H1 (cell line): ENCODE measurements around the gene RAB33A. TPM values are rescaled to one million over a fixed set of nuclear protein-coding genes. Genes with fewer than 3 reads are reported as not detected.

Source experiments
- CTCF ChIA-PET: fragments of 300-600 bp; sonication (Branson Sonifier 250); formaldehyde crosslinking; loops from one replicate; lab custom pipeline; 2021; ENCODE audit not compliant: partially characterized antibody; lab: Charles Lee
- POLR2A ChIA-PET: fragments of 300-600 bp; sonication (Branson Sonifier 250); formaldehyde crosslinking; loops from one replicate; lab custom pipeline; 2021; ENCODE audit warnings: inconsistent platforms; ENCODE audit not compliant: partially characterized antibody; lab: Charles Lee
- DNase-seq, 2 experiments: peaks; one replicate each; pipeline versions ENCODE4 v3.0.0 to v3.0.0-alpha.2; 2010 to 2022; ENCODE audit warnings: low spot score in 2 of 2, low read depth in 1 of 2, mixed read lengths in 1 of 2
- FAIRE-seq: peaks from 2 replicates; lab custom pipeline; 2011; peaks lifted over from hg19 to GRCh38; lab: Jason Lieb, UNC
- H2AFZ ChIP-seq: 2 replicates; pipeline ENCODE4 v1.8.1; 2012; ENCODE audit warnings: low read length, inconsistent platforms
- H2AK5ac ChIP-seq: 2 replicates; pipeline ENCODE4 v1.6.1; 2013; ENCODE audit warnings: low read depth, low read length
- H2BK120ac ChIP-seq: replicated peaks from 2 replicates; pipeline ENCODE3; 2013; ENCODE audit warnings: low read depth, low read length, inconsistent platforms
- H2BK12ac ChIP-seq: 2 replicates; pipeline ENCODE4 v1.6.1; 2013; ENCODE audit warnings: low read depth, low read length
- H2BK15ac ChIP-seq: 2 replicates; pipeline ENCODE4 v1.6.1; 2013; ENCODE audit warnings: low read length
- H2BK20ac ChIP-seq: 2 replicates; pipeline ENCODE4 v1.6.1; 2013; ENCODE audit warnings: low read length
- H2BK5ac ChIP-seq: 2 replicates; pipeline ENCODE4 v1.6.1; 2013; ENCODE audit warnings: low read depth, low read length
- H3K14ac ChIP-seq: 2 replicates; pipeline ENCODE4 v1.6.1; 2013; ENCODE audit warnings: inconsistent platforms; ENCODE audit not compliant: insufficient read length
- H3K18ac ChIP-seq: 2 replicates; pipeline ENCODE4 v1.6.1; 2013; ENCODE audit warnings: low read length; ENCODE audit errors: extremely low read depth
- H3K23ac ChIP-seq: 2 replicates; pipeline ENCODE4 v1.6.1; 2013; ENCODE audit warnings: inconsistent platforms; ENCODE audit not compliant: insufficient read length
- H3K23me2 ChIP-seq: 2 replicates; pipeline ENCODE4 v1.6.1; 2013; ENCODE audit warnings: low read depth, low read length
- H3K27ac ChIP-seq: 2 replicates; pipeline ENCODE4 v1.6.1; 2011; ENCODE audit warnings: low read depth, low read length, inconsistent platforms
- H3K27me3 ChIP-seq, 4 experiments: replicated peaks in 1 of 4; 1 replicate in 1 of 4; 2 replicates in 3 of 4; pipeline versions ENCODE4 v1.6.1 to v1.8.1; 2011 to 2013; ENCODE audit warnings: low read length in 3 of 4, mild to moderate bottlenecking in 3 of 4, inconsistent platforms in 2 of 4, mixed read lengths in 2 of 4, moderate library complexity in 1 of 4; ENCODE audit not compliant: control insufficient read depth in 3 of 4, insufficient read depth in 3 of 4; ENCODE audit errors: extremely low read depth in 1 of 4
- H3K36me3 ChIP-seq, 4 experiments: 2 replicates each; pipeline versions ENCODE4 v1.6.1 to v1.8.1; 2011 to 2013; ENCODE audit warnings: mild to moderate bottlenecking in 4 of 4, low read length in 3 of 4, moderate library complexity in 2 of 4, control low read depth in 1 of 4, inconsistent platforms in 1 of 4; ENCODE audit not compliant: insufficient read depth in 4 of 4, control insufficient read depth in 2 of 4
- H3K4ac ChIP-seq: replicated peaks from 2 replicates; pipeline ENCODE3; 2013; ENCODE audit warnings: low read length, low read depth, mixed read lengths, inconsistent platforms; ENCODE audit not compliant: insufficient read length
- H3K4me1 ChIP-seq, 4 experiments: replicated peaks in 1 of 4; 1 replicate in 1 of 4; 2 replicates in 3 of 4; pipeline versions ENCODE4 v1.6.1 to v1.8.1; 2011 to 2013; ENCODE audit warnings: low read length in 3 of 4, inconsistent platforms in 2 of 4, mixed read lengths in 1 of 4; ENCODE audit not compliant: insufficient read depth in 4 of 4, control insufficient read depth in 3 of 4
- H3K4me2 ChIP-seq, 2 experiments: 2 replicates each; pipeline versions ENCODE4 v1.6.1 to v1.8.1; 2011 to 2013; ENCODE audit warnings: low read depth in 2 of 2, low read length in 2 of 2, control low read depth in 1 of 2, inconsistent platforms in 1 of 2, mild to moderate bottlenecking in 1 of 2; ENCODE audit not compliant: insufficient read depth in 1 of 2
- H3K4me3 ChIP-seq, 4 experiments: fragments of 200-600, 300-600 bp in 1 of 4; sonication (generic), shearing (Covaris generic), sonication (Bioruptor Twin) in 1 of 4; 2 replicates each; pipeline versions ENCODE4 v1.5.1 to v1.8.1; 2011 to 2016; ENCODE audit warnings: low read length in 4 of 4, low read depth in 3 of 4, control low read depth in 2 of 4, inconsistent platforms in 2 of 4, mild to moderate bottlenecking in 2 of 4, mixed read lengths in 1 of 4, moderate library complexity in 1 of 4; ENCODE audit not compliant: insufficient read depth in 2 of 4; ENCODE audit errors: extremely low read depth in 1 of 4
- H3K56ac ChIP-seq: replicated peaks from 2 replicates; pipeline ENCODE3; 2013; ENCODE audit warnings: low read depth, mild to moderate bottlenecking, mixed read lengths, low read length, inconsistent platforms; ENCODE audit not compliant: insufficient read length
- H3K79me1 ChIP-seq: 2 replicates; pipeline ENCODE4 v1.6.1; 2013; ENCODE audit warnings: low read depth, low read length, control low read depth
- H3K79me2 ChIP-seq, 2 experiments: 2 replicates each; pipeline versions ENCODE4 v1.6.1 to v1.8.1; 2012 to 2013; ENCODE audit warnings: low read length in 2 of 2, mild to moderate bottlenecking in 2 of 2, inconsistent platforms in 1 of 2; ENCODE audit not compliant: insufficient read depth in 2 of 2, control insufficient read depth in 1 of 2
- H3K9ac ChIP-seq, 4 experiments: replicated peaks in 1 of 4; 1 replicate in 1 of 4; 2 replicates in 3 of 4; pipeline versions ENCODE4 v1.6.1 to v1.8.1; 2011 to 2013; ENCODE audit warnings: low read depth in 3 of 4, low read length in 3 of 4, control low read depth in 2 of 4, mild to moderate bottlenecking in 2 of 4, moderate library complexity in 2 of 4, inconsistent platforms in 1 of 4; ENCODE audit errors: extremely low read depth in 1 of 4
- H3K9me3 ChIP-seq, 2 experiments: 2 replicates each; pipeline versions ENCODE4 v1.6.1 to v1.8.1; 2012 to 2013; ENCODE audit warnings: mild to moderate bottlenecking in 2 of 2, moderate library complexity in 2 of 2, control low read depth in 1 of 2, inconsistent platforms in 1 of 2, low read depth in 1 of 2, low read length in 1 of 2, mixed read lengths in 1 of 2; ENCODE audit not compliant: insufficient read depth in 2 of 2
- H4K20me1 ChIP-seq, 2 experiments: replicated peaks in 1 of 2; 2 replicates each; pipeline versions ENCODE3 to v1.8.1; 2011 to 2013; ENCODE audit warnings: inconsistent platforms in 2 of 2, low read length in 2 of 2, mild to moderate bottlenecking in 1 of 2; ENCODE audit not compliant: insufficient read depth in 2 of 2, control insufficient read depth in 1 of 2
- H4K5ac ChIP-seq: 2 replicates; pipeline ENCODE4 v1.6.1; 2013; ENCODE audit warnings: low read length, low read depth, mixed read lengths, inconsistent platforms; ENCODE audit not compliant: insufficient read length
- H4K8ac ChIP-seq: 2 replicates; pipeline ENCODE4 v1.8.0; 2013; ENCODE audit warnings: mild to moderate bottlenecking, moderate library complexity, low read length, inconsistent platforms; ENCODE audit not compliant: insufficient read depth; ENCODE audit errors: extremely low read depth
- H4K91ac ChIP-seq: replicated peaks from 2 replicates; pipeline ENCODE3; 2013; ENCODE audit warnings: low read length, mixed read lengths, inconsistent platforms; ENCODE audit not compliant: insufficient read length
- ASH2L ChIP-seq: fragments of 200-600, 300-600 bp; sonication (generic); IDR thresholded peaks from one replicate; pipeline ENCODE4 v1.7.1; 2017; ENCODE audit warnings: low read length
- BACH1 ChIP-seq: IDR thresholded peaks from 2 replicates; pipeline ENCODE4 v1.6.1; 2012; ENCODE audit warnings: low read length, improper control_type of control experiment
- CREB1 ChIP-seq: IDR thresholded peaks from 2 replicates; pipeline ENCODE4 v1.6.1; 2012; ENCODE audit warnings: inconsistent platforms
- EGR1 ChIP-seq: IDR thresholded peaks from 2 replicates; pipeline ENCODE4 v1.6.1; 2011; ENCODE audit warnings: low read depth, low read length, borderline replicate concordance
- EP300 ChIP-seq, 2 experiments: IDR thresholded peaks; 1 replicate in 1 of 2; 2 replicates in 1 of 2; pipeline ENCODE4 v1.6.1; 2011 to 2012; ENCODE audit warnings: low read depth in 2 of 2, low read length in 2 of 2, mild to moderate bottlenecking in 2 of 2, borderline replicate concordance in 1 of 2, inconsistent platforms in 1 of 2, moderate library complexity in 1 of 2
- JUND ChIP-seq: IDR thresholded peaks from 2 replicates; pipeline ENCODE4 v1.6.1; 2011; ENCODE audit warnings: mild to moderate bottlenecking, improper control_type of control experiment, low read length
- NANOG ChIP-seq: IDR thresholded peaks from 2 replicates; pipeline ENCODE4 v1.6.1; 2011; ENCODE audit warnings: low read length, low read depth, mild to moderate bottlenecking, inconsistent platforms; ENCODE audit not compliant: insufficient read depth, poor library complexity, severe bottlenecking
- POLR2A ChIP-seq, 2 experiments: IDR thresholded peaks; 1 replicate in 1 of 2; 2 replicates in 1 of 2; pipeline ENCODE4 v1.6.1; 2011; ENCODE audit warnings: low read depth in 2 of 2, low read length in 2 of 2, mild to moderate bottlenecking in 2 of 2; ENCODE audit errors: control extremely low read depth in 1 of 2
- POU5F1 ChIP-seq: IDR thresholded peaks from 2 replicates; pipeline ENCODE4 v1.6.1; 2011; ENCODE audit warnings: low read depth, mild to moderate bottlenecking, low read length, moderate library complexity
- RXRA ChIP-seq: IDR thresholded peaks from 2 replicates; pipeline ENCODE4 v1.6.1; 2011; ENCODE audit warnings: low read depth, mild to moderate bottlenecking, low read length, moderate library complexity; ENCODE audit not compliant: insufficient read depth
- SAP30 ChIP-seq: fragments of 300-600 bp; sonication (generic); IDR thresholded peaks from 2 replicates; pipeline ENCODE4 v1.7.1; 2012; ENCODE audit warnings: low read length, moderate library complexity, mild to moderate bottlenecking, inconsistent platforms; ENCODE audit not compliant: insufficient read depth, insufficient replicate concordance
- TAF7 ChIP-seq: optimal IDR thresholded peaks from 2 replicates; pipeline ENCODE3; 2011; ENCODE audit warnings: low read depth, mild to moderate bottlenecking, inconsistent platforms, low read length, moderate library complexity, borderline replicate concordance
- TBP ChIP-seq: IDR thresholded peaks from 2 replicates; pipeline ENCODE4 v1.6.1; 2011; ENCODE audit warnings: low read depth, low read length, improper control_type of control experiment
- ZNF274 ChIP-seq: IDR thresholded peaks from 2 replicates; pipeline ENCODE4 v1.7.0; 2012; ENCODE audit warnings: low read length, borderline replicate concordance; ENCODE audit errors: extremely low read depth
- WGBS, 2 experiments: shearing (Covaris generic) in 1 of 2; methylation state at CpG; one replicate each; pipeline versions ENCODE4 v1.1.6 to v1.1.7; 2013 to 2015; ENCODE audit warnings: low lambda C conversion rate in 2 of 2, mixed read lengths in 2 of 2, inconsistent platforms in 1 of 2, low coverage in 1 of 2, missing lambda C conversion rate in 1 of 2; ENCODE audit not compliant: insufficient replicate concordance in 2 of 2, insufficient coverage in 1 of 2, insufficient read length in 1 of 2; ENCODE audit errors: extremely low coverage in 1 of 2, missing lambda C conversion rate in 1 of 2; 5-methylcytosine and 5-hydroxymethylcytosine counted together
- polyA plus RNA-seq, 7 experiments: library from polyadenylated mRNA; depleted of rRNA in 3 of 7; stranded (reverse) in 5 of 7; unstranded in 2 of 7; fragments of >200 nt in 5 of 7; fragments of 200-250 nt in 2 of 7; gene quantifications; 1 replicate in 5 of 7; 2 replicates in 1 of 7; 4 replicates in 1 of 7; pipeline versions ENCODE4 v1.2.1 to v1.2.3, GENCODE V29; 2011 to 2013; ENCODE audit warnings: missing spikeins in 2 of 7, mixed read lengths in 2 of 7
- total RNA-seq: library from RNA; stranded (reverse); fragmentation: NEBNext Ultra II Directional; extraction: Animal tissue kit (Norgen Biotek cat#: 25700); gene quantifications from 2 replicates; pipeline ENCODE4 v1.2.1, GENCODE V29; 2021

The RAB33A gene
- total and polyA plus RNA-seq, 2 of the 8 experiments (the other 6 are each of a cell fraction or from before 2014, with no cell fraction given) = 2.8 to 4.6 TPM

- H2AFZ ChIP-seq = no peak overlapping the region
- H3K4me1 ChIP-seq = no peaks in the 10 kb centered on the region
- H3K18ac ChIP-seq = no peak overlapping the region
- no peak overlapping the region for H4K5ac ChIP-seq
- H2BK20ac ChIP-seq = no peak overlapping the region
- H3K79me2 ChIP-seq = peaks cover 0 to 11% of the 10 kb centered on the region in 2 experiments; a peak in 2 of 4 replicates
- no peak for TF ChIP-seq CREB1
- TF ChIP-seq ZNF274 = no peak
- TF ChIP-seq POU5F1 = no peak
- no peak for TF ChIP-seq TAF7
- TF ChIP-seq RXRA = no peak
- no peak for TF ChIP-seq NANOG
- TF ChIP-seq POLR2A (IDR thresholded peaks at IDR 0.05; ENCODE audit: control extremely low read depth in 1 of 2, low read depth in 2 of 2, low read length in 2 of 2) = no peak
- no peak for TF ChIP-seq TBP
- TF ChIP-seq ASH2L = no peak
- no peak for TF ChIP-seq BACH1
- no peak for TF ChIP-seq EP300 (IDR thresholded peaks at IDR 0.05; ENCODE audit: borderline replicate concordance in 1 of 2, low read depth in 2 of 2, low read length in 2 of 2)
- TF ChIP-seq EGR1 = no peak
- TF ChIP-seq JUND = no peak
- TF ChIP-seq SAP30 = no peak
- H3K56ac ChIP-seq = no peak overlapping the region
- H4K8ac ChIP-seq = no peak overlapping the region
- H3K27me3 ChIP-seq = no peaks in the 10 kb centered on the region
- no peak overlapping the region for H2BK120ac ChIP-seq
- no peak overlapping the region for H4K91ac ChIP-seq
- no peak overlapping the region for H2BK15ac ChIP-seq
- no peak overlapping the region for H3K27ac ChIP-seq
- H3K14ac ChIP-seq = no peak overlapping the region
- H3K9me3 ChIP-seq = no peaks in the 10 kb centered on the region
- 0 out of 2 replicates have a peak, but pooled peaks cover 2% of the 10 kb centered on the region for H3K79me1 ChIP-seq
- H3K36me3 ChIP-seq = peaks cover 0 to 4% (median 0%) of the 10 kb centered on the region in 4 experiments; a peak in 1 of 8 replicates
- WGBS, 2 experiments = 96% methylated on average over 3 of the region's 4 CpGs; no CpG with 5 or more reads in 1 of the 2 experiments
- H3K4ac ChIP-seq = no peak overlapping the region
- ChIA-PET POLR2A (no interaction called here), CTCF (no interaction called here)
- H2AK5ac ChIP-seq = no peak overlapping the region
- no peak overlapping the region for H2BK5ac ChIP-seq
- no peak overlapping the region for H3K9ac ChIP-seq
- H3K4me3 ChIP-seq = no peak overlapping the region
- DNase-seq (no peak), FAIRE-seq (no peak)
- no peak overlapping the region for H3K4me2 ChIP-seq
- no peak overlapping the region for H2BK12ac ChIP-seq
- no peaks in the 10 kb centered on the region for H4K20me1 ChIP-seq
- no peak overlapping the region for H3K23ac ChIP-seq
- H3K23me2 ChIP-seq = no peaks in the 10 kb centered on the region
These were observed 12.0 kb upstream of the RAB33A start for GRCh38 chrX:130159776-130160175.
